NT2/D1 (cell line): Measurements from ENCODE around the gene CAMSAP2.

Source experiments
- SUZ12 ChIP-seq: IDR thresholded peaks from 2 replicates; pipeline ENCODE4 v1.6.1; 2011; ENCODE audit not compliant: insufficient read length, insufficient read depth; ENCODE audit errors: extremely low read depth
- YY1 ChIP-seq: IDR thresholded peaks from 2 replicates; pipeline ENCODE4 v1.6.1; 2011; ENCODE audit not compliant: insufficient read length, insufficient read depth
- ZNF274 ChIP-seq: IDR thresholded peaks from 2 replicates; pipeline ENCODE4 v1.6.1; 2011; ENCODE audit warnings: mild to moderate bottlenecking, low read depth, low read length

- no peak for TF ChIP-seq SUZ12
- no peak for TF ChIP-seq ZNF274
- no peak for TF ChIP-seq YY1
Measured at GRCh38 chr1:200849430-200849829, 110.7 kb downstream of the CAMSAP2 start.
